NCI-H2081 (cell line): ENCODE measurements around the gene SH3BP2.

Experiments
- DNase-seq, 2 experiments: peaks; one replicate each; lab custom pipeline; 2025; lab: John Stamatoyannopoulos, UW

Gene SH3BP2

DNA sequence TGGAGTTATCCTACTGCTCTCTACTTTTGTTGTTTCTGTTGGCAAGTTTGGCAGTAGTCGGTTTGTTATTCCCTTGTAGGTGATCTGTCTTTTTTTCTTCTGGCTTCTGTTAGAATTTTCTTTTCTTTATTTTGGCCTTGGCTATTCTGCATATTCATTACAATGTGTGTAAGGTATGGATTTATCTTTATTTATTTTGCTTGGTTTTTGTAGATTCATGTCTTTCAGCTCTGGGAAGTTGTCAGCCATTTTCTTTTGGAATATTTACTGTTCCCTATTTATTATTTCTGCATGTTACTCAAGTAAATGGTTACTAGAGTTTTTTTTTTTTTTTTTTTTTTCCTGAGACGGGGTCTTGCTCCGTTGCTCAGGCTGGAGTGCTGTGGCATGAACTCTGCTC is 63.4 kb downstream of the SH3BP2 start:
- DNase-seq: no peak

DNA sequence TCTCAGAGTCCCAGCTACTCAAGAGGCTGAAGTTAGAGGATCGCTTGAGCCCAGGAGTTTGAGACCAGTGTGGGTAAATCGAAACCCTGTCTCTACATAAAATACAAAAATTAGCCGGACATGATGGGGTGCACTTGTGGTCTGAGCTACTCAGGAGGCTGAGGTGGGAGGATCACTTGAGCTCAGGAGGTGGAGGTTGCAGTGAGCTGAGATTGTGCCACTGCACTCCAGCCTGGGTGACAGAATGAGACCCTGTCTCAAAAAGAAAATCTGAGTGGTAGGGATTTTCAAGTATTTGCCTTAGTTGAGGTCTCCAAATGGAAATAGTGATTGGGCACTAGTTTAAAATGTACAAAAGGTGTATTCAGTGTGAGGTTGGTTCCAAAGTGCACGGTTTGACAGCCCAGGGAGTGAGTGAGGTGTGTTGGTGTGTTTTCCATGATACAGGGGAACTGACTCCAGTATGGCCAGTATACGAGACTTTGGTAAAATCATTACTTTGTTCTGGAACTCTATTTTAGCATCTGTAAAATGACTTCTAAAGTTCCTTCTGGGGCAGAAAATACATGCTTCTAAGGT is 64.6 kb downstream of the SH3BP2 start:
- DNase-seq: no peak

DNA sequence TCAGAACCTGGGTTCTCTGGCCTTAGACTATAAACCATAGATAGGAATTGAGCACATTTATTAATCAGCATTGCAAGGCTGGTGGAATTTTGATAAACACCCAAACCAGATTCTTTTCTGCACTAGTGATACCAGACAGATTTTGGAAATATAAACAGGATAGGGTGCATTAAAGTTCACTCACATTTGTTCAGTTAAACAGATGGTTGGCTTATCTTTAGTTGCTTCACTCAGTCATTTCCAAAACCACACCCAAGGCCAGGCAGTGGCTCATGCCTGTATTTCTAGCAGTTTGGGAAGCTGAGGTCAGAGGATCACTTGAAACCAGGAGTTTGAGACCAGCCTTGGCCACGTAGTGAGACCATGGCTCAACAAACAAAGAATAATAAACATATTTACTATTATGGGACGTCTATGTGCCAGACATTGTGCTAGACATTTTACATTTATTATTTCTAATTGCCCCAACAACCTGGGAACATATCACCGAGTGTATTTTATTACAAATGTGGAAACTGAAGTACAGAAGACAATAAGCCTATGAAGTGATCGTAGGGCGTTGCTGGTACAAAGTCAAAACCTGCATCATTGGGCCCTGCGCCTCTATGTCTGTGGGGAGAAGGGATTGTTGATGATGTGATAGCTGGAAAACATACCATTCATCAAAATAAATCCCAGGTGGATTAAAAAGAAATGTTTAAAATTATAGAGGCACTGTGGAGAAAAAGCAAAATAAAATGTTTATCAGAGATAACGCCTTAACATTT is 65.7 kb downstream of the SH3BP2 start:
- DNase-seq: no peak

DNA sequence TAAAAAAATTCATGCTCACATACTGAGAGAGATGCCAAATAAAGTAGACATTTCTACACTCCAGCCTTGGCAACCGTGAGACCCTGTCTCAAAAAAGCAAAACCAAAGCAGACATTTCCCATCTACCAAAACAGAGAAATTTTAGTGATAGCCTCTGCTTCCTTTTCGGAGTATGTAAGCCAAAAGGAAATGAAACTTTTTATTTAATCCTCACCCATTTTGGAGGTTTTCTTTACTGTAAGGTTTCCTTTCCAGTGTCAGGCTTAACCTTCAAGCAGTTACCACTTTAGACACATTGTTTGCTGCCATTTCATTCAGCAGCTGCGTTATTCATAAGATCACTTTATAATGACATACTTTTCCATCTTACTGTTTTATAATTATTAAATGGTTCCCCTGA is 66.6 kb downstream of the SH3BP2 start:
- DNase-seq: no peak

DNA sequence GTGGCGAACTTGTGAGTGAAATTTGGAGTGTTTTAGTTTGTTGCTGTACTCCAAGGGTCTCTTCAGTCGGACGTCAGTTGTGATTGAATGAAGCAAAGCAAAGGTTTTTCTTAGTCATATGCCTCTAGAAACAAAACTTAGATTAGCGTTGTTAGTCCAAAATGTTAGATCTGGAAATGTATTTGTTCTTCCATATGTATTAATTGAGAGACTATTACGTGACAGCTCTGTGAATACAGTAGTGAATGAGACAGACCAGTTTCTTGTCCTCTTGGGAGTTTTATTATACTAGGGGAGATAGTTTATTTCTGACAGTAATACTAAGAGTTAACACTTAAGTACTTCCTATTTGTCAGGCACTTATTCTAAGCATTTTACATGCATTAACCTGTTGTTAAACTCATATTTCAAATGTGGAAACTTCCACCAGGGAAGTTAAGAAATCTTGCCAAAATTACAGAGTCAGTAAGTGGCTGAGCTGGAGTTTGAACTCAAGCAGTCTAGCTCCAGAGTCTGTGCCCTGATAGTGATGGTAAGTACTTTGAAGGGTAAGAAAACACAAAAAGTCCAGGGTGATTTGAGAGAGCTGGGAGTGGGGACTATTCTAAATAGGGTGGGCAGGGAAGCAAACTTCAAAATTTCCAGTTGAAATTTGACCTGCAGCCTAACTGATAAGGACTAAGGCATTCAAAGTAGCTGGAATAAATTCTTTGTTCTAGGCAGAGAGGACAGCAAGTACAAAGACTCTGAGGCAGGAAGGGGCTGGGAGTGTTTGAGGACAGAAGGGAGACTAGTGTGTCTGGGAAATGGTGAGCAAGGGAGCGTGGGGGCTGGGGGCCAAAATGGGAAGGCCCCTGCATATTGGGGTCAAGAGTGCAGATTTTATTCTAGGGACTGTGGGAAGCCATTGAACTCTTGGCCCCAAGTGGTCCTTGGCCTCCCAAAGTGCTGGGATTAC is 67.8 kb downstream of the SH3BP2 start:
- no peak for DNase-seq

DNA sequence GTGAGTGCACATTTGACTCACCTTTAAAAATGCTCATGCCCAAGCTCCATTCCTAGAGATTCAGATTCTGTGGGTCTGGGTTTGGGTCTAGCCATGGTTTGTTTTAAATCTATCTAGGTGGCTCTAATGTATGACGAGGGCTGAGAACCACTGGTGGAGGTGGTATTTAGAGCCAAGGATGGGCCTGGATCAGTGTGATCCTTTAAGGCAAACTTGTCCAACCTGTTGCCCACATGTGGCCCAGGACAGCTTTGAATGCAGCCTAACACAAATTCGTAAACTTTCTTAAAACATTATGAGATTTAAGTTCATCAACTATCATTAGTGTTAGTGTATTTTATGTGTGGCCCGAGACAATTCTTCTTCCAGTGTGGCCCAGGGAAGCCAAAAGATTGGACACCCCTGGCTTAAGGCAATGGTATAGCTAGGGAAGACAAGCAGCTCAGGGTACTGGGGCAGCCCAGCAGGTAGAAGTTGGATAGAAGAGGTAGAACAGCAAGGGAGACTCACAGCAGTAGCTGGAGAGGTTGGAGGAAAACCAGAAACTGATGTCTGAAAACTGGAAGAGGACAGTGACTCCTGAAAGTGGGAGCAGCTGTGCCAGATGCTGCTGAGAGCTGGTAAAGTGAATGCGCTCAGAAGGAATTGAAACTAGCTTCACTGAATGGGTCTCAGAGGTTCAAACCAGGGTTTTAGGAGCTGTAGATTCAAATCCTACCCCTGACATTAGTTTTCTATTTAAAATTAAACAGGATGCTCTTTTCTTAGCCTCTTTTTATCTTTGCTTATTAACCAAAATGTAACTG is 68.9 kb downstream of the SH3BP2 start:
- no peak for DNase-seq

DNA sequence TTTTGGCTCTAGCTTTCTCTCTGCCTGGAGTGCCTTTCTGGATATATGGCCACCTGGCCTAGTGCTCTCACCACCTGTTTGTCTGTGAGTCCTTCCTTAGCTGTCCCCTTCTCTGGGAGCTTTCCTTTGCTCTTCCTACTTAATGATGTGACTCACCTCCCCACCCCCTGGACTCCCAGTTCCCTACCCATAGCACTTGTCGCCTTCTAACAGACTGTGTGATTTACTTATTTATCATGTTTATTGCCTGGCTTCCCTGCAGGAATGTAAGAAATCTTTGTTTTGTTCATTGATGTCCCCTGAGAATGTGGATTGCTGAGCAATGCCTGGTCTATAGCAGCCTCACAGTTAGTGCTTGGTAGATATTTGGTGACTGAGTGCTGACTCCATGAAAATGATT is 69.6 kb downstream of the SH3BP2 start:
- DNase-seq: no peak

DNA sequence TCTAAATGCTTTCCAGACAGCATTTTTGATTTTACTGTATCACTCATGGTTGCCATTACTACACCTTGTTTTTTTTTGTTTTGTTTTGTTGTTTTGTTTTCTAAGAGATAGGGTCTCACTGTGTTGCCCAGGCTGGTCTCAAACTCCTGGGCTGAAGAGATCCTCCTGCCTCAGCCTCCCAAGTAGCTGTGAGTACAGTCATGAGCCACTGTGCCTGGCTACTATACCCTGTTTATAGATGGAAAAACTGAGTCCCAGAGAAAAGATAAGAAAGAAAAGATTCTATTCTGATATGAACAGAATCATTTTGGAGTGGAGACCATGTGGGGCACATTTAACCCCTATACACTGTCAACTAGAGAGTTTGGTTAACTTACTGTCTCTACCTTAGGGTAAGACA is 70.8 kb downstream of the SH3BP2 start:
- no peak for DNase-seq

DNA sequence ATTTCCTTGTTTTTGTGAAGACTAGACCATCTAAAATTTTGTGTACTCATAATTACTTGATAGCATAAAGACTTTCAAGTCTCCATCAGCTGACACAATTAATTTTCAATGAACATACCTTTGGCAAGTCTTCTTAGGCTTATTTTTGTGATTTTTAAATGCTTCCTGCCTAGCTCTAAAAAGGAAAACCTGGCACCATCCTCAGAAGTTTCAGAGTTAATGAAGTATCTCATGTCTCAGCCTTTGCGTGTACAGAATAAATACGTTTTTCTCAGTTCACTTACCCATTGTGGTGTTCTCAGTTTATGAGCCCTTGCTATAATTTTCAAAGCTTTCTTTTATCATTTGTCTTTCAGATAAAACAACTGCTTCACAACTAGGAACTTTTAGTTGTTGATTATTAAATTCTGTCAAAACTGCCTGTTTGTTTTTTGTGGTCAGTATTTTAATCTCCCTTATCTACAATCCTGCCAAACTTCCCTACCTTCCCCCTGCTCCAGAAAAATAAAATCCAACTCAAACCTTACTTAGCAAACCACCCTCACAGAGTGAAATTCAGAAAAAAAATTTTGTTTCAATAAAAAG is 72.4 kb downstream of the SH3BP2 start:
- no peak for DNase-seq

DNA sequence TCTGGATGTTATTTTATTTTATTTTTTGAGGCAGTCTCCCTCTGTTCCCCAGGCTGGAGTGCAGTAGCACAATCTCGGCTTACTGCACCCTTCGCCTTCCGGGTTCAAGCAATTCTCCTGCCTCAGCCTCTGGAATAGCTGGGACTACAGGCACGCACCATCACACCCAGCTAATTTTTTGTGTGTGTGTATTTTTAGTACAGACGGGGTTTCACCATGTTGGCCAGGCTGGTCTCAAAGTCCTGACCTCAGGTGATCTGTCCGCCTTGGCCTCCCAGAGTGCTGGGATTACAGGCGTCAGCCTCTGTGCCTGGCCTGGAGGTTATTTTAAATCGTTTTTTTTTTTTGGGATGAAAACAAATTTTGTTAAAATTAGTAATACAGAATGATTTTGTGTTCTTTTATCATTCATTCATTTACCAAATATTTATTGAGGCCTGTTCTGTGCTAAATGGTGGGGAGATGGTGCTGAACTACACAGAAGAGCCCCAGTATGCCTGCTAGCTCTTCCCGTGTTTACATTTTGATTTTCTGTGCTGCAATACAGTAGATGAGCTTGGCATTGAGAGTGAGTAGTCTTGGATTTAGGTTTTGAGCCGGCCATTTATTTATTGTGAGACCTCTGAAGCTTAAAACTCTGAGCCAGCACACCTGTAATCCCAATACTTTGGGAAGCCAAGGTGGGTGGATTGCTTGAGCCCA is 73.4 kb downstream of the SH3BP2 start:
- DNase-seq: no peak

DNA sequence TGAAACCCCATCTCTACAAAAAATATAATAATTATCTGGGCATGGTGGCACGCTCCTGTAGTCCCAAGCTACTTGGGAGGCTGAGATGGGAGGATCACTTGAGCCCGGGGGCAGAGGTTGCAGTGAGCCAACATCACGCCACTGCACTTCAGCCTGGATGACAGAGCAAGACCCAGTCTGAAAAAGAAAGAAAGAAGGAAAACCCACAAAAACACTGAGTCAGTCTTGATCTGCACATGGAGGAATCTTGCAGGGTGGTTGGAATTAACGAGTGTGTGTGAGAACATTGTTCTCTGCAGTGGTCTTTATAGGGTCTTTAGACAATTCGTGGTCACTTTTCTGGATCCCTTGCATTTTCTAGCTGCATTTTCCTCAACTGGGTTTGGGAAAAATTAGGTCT is 74.0 kb downstream of the SH3BP2 start:
- no peak for DNase-seq

DNA sequence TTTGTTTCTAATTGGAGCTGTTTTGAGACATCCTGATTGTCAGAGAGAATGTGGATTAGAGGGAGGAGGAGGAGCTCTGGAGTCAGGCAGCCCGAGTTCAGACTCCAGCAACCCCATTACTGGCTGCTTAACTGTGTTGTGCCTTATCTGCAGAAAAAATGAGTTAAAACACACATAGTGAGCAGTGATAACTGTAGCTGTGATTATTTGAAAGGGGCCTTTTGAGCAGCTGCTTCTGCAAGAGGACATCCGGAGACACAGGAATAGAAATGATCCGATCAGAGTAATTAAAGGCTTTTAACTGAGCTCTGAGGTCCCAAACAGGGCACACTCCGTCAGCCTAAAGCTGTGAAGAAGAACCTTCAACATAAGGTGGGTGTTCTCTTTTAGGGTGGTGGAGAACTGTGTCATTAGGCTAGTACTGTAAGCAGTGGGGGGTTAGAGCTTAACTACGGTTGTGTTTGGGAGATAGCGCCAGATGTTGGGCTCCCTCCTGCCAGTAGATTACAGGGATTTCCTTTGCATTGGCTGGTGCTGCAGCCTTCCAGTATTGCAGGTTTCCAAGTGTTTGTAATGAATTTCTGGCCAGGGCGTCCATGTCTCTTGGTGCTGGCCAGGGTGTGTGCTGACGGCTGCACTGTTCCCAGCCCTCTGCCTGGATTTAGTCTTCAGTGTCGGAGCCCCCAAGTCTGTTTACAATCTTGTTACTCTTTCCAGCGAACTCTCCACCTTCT is 75.0 kb downstream of the SH3BP2 start:
- peak; percentile 28 to 68 for DNase-seq

DNA sequence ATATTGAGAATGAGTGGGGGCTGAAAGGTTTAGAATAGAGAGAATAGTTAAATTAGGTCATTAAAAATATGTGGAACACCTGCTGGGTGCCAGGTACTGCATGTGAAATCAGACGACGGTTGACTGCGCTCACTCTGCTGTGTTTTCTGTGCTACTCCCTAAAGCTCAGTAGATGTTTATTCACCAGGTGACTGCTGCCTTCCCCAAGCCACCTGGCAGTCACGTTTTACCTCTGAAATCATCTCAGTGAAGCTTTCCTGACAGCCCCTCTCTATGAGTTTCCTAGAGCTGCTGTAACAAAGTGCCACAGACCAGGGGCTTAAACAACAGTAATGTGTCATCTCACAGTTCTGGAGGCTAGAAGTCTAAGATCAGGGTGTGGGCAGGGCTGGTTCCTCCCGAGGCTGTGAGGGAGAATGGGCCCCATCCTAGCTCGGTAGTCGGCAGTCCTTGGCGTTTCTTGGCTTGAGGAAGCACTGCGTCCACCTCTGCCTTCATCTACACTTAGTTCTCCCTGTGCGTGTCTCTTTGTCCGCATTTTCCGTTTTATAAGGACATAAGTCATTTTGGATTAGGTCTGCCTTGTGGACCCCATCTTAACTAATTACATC is 76.1 kb downstream of the SH3BP2 start:
- DNase-seq: peak in 1 of 2 experiments; percentile 40

DNA sequence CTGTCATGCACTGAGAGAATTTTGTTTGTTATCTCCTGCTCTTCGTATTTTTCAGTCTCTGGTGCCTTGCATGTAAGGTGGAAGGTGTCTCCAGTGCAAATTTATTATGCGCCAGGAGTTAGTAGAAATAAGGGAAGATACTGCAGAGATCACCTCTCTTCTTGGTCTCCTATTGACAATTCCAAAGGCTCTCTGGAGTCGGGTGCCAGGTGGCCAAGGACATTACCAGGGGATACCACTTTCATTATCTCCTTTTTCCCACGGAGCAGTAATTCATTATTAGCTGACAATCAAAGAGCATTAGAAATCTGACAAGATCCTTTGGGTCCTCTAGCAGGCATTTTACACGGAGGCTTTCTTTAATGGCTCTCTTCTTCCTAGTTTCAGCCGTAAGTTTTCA is 76.8 kb downstream of the SH3BP2 start:
- DNase-seq: no peak

DNA sequence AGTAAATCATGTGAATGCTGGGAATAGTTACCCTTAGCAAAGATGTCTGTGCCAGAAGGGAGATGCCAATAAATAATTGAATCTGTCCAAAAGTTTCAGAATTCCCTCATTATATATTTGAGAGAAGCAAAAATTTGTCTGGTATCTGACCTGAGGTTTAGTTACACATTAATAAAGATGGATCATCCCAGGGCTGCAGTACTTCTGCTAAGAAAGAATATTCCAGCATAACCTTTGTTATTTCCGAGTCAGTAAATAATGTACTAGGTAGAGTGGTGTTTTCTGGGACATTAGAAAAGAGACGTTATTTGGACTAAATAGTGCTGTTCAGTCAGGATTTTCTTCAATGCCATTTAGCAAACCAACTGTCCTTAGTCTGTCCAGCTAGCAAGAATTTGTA is 77.2 kb downstream of the SH3BP2 start:
- DNase-seq: no peak

DNA sequence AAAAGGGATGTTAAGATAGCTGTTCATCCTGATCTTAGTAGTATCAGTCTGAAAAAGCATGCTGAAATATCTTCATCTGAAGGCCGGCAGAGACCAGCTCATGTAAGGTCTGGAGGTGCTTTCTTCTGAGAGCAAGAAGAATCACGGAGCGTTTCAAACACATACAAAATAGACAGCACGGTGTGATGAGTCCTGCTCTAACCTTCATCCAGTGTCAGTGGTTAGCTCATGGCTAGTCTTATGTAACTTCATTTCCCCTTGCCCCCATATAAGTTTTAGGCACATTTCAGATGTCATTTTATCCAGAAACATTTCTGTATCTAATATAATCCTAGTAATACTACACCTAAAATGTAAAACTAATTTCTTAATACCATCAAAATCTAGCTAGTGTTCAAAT is 78.6 kb downstream of the SH3BP2 start:
- DNase-seq: no peak

DNA sequence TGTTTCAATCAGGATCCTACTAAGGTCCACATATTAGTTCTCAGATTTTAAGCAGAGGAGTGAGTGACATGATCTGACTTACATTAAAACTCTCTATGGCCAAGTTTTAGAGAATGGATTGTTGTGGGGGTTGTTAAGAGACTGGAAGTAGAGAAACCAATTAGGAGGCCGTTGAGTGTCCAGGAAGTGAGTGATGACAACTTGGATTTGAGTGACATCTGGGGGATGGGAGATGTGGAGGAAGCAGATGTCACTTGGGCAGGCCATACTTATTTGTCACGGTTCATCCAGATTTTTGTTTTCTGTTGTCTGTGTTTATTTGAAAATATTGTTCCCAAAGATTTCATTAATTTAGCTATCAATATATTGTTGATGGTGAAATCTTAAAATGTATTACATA is 79.0 kb downstream of the SH3BP2 start:
- DNase-seq: no peak

DNA sequence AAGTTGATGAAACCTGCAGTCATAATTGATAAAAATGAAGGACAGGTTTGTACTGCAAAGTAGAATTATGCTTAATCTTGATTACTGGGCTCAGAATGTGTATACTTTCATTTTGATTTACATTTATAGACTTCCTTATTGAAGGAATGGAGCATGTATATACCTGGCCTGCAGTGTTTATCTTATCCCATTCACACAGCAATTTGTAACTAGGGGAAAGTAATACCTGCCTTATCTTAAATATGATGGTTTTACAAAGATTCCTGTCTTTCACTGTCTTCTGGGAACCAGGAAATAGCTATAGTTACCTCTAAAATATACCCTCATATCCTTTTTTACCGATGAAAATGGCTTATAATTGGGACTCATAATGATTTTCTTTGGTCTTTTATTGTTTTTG is 80.4 kb downstream of the SH3BP2 start:
- DNase-seq: no peak

DNA sequence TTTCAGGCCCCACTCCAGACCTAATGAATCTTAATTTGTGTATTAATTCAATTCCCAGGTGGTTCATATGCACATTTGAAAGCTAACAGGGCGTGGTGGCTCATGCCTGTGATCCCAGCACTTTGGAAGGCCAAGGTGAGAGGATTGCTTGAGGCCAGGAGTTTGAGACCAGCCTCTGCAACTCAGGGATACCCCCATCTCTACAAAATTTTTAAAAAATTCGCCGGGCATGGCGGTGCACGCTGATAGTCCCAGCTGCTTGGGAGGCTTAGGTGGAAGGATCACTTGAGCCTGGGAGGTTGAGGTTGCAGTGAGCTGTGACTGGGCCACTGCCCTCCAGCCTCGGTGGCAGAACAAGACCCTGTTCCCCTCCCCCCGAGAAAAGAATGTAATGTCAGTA is 82.0 kb downstream of the SH3BP2 start:
- no peak for DNase-seq

DNA sequence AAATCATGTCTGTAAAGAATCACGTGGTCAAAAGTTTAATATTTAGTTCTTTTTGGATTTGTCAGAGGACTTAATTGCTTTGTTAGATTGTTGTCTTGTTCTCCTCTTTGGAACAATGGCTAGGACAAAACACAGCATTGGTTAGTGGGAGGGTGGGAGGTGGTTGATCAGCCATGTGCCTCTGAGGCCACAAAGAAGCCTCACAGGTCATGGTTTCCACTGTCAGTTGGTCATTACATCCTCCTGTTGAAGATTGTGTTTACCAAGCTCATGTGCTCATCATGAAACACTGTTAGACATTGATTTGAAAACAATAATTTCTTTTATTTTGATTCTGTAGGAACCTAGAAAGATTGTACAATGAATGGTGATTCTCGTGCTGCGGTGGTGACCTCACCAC is 82.7 kb downstream of the SH3BP2 start:
- DNase-seq: no peak
